Measurements from ENCODE around the gene TNS3.

The TNS3 gene

GRCh38 chr7:47259682-47260081 lies 322.2 kb downstream of the TNS3 start:
- H3K4me1 Mint-ChIP-seq: no peaks in the 10 kb centered on the region
- H3K4me3 Mint-ChIP-seq: no peak overlapping the region
- H3K27ac Mint-ChIP-seq (ENCODE audit: low read depth): no peak overlapping the region
- peaks cover 13% of the 10 kb centered on the region for H3K27me3 Mint-ChIP-seq
- DNase-seq (ENCODE audit: low spot score in 2 of 2): no peak
- no peaks in the 10 kb centered on the region for H3K36me3 Mint-ChIP-seq (ENCODE audit: insufficient read depth)
- no peak for ATAC-seq (replicated peaks; ENCODE audit: extremely low read depth, poor library complexity, severe bottlenecking)
- H3K9me3 Mint-ChIP-seq: no peaks in the 10 kb centered on the region

GRCh38 chr7:47258798-47259197 lies 323.1 kb downstream of the TNS3 start:
- no peak overlapping the region for H3K4me3 Mint-ChIP-seq
- H3K4me1 Mint-ChIP-seq: no peaks in the 10 kb centered on the region
- H3K27me3 Mint-ChIP-seq: peaks cover 15% of the 10 kb centered on the region
- H3K27ac Mint-ChIP-seq (ENCODE audit: low read depth): no peak overlapping the region
- no peak for DNase-seq (ENCODE audit: low spot score in 2 of 2)
- H3K9me3 Mint-ChIP-seq: no peaks in the 10 kb centered on the region
- H3K36me3 Mint-ChIP-seq (ENCODE audit: insufficient read depth): no peaks in the 10 kb centered on the region
- no peak for ATAC-seq (replicated peaks; ENCODE audit: extremely low read depth, poor library complexity, severe bottlenecking)

- H3K27ac Mint-ChIP-seq (ENCODE audit: low read depth): no peak overlapping the region
- ATAC-seq (replicated peaks; ENCODE audit: extremely low read depth, poor library complexity, severe bottlenecking) (no peak), DNase-seq (ENCODE audit: low spot score in 2 of 2) (no peak)
- H3K9me3 Mint-ChIP-seq: no peaks in the 10 kb centered on the region
- peaks cover 30% of the 10 kb centered on the region for H3K27me3 Mint-ChIP-seq
- no peaks in the 10 kb centered on the region for H3K4me1 Mint-ChIP-seq
- no peaks in the 10 kb centered on the region for H3K36me3 Mint-ChIP-seq (ENCODE audit: insufficient read depth)
- no peak overlapping the region for H3K4me3 Mint-ChIP-seq
Measured at GRCh38 chr7:47256016-47256415, 325.9 kb downstream of the TNS3 start.

GRCh38 chr7:47255441-47255840 lies 326.5 kb downstream of the TNS3 start:
- H3K4me1 Mint-ChIP-seq: no peaks in the 10 kb centered on the region
- peak overlapping the region; percentile 26 for H3K4me3 Mint-ChIP-seq
- peaks cover 30% of the 10 kb centered on the region for H3K27me3 Mint-ChIP-seq

GRCh38 chr7:47255007-47255406 lies 326.9 kb downstream of the TNS3 start:
- DNase-seq (ENCODE audit: low spot score in 2 of 2) (no peak), ATAC-seq (replicated peaks; ENCODE audit: extremely low read depth, poor library complexity, severe bottlenecking) (no peak)
- H3K27me3 Mint-ChIP-seq: peaks cover 30% of the 10 kb centered on the region
- H3K4me3 Mint-ChIP-seq: no peak overlapping the region
- no peak overlapping the region for H3K27ac Mint-ChIP-seq (ENCODE audit: low read depth)
- H3K4me1 Mint-ChIP-seq: no peaks in the 10 kb centered on the region
- H3K9me3 Mint-ChIP-seq: no peaks in the 10 kb centered on the region
- H3K36me3 Mint-ChIP-seq (ENCODE audit: insufficient read depth): no peaks in the 10 kb centered on the region

More at GRCh38 chr7:47255441-47255840, 326.5 kb downstream of the TNS3 start:
- Mint-ChIP-seq H3K9me3 (no peaks in the 10 kb centered on the region), H3K27ac (ENCODE audit: low read depth) (no peak overlapping the region), H3K36me3 (ENCODE audit: insufficient read depth) (no peaks in the 10 kb centered on the region)
- DNase-seq (ENCODE audit: low spot score in 2 of 2) (no peak), ATAC-seq (replicated peaks; ENCODE audit: extremely low read depth, poor library complexity, severe bottlenecking) (no peak)

- Mint-ChIP-seq H3K4me1 (no peaks in the 10 kb centered on the region), H3K36me3 (ENCODE audit: insufficient read depth) (no peaks in the 10 kb centered on the region), H3K27me3 (peaks cover 30% of the 10 kb centered on the region), H3K27ac (ENCODE audit: low read depth) (no peak overlapping the region), H3K4me3 (peak overlapping the region; percentile 25), H3K9me3 (peaks cover 4% of the 10 kb centered on the region)
- DNase-seq (ENCODE audit: low spot score in 2 of 2): no peak
- ATAC-seq (replicated peaks; ENCODE audit: extremely low read depth, poor library complexity, severe bottlenecking): no peak
Measured at GRCh38 chr7:47254081-47254977, 327.6 kb downstream of the TNS3 start.

- H3K27me3 Mint-ChIP-seq: peaks cover 30% of the 10 kb centered on the region
- H3K4me3 Mint-ChIP-seq: no peak overlapping the region
- peaks cover 6% of the 10 kb centered on the region for H3K9me3 Mint-ChIP-seq
- no peak for ATAC-seq (replicated peaks; ENCODE audit: extremely low read depth, poor library complexity, severe bottlenecking)
- no peak overlapping the region for H3K27ac Mint-ChIP-seq (ENCODE audit: low read depth)
- no peaks in the 10 kb centered on the region for H3K36me3 Mint-ChIP-seq (ENCODE audit: insufficient read depth)
- no peaks in the 10 kb centered on the region for H3K4me1 Mint-ChIP-seq
- no peak for DNase-seq (ENCODE audit: low spot score in 2 of 2)
Measured at GRCh38 chr7:47253650-47254080, 328.2 kb downstream of the TNS3 start.

GRCh38 chr7:47252675-47253074 lies 329.2 kb downstream of the TNS3 start:
- H3K4me3 Mint-ChIP-seq: no peak overlapping the region
- no peaks in the 10 kb centered on the region for H3K36me3 Mint-ChIP-seq (ENCODE audit: insufficient read depth)
- no peak for ATAC-seq (replicated peaks; ENCODE audit: extremely low read depth, poor library complexity, severe bottlenecking)
- peaks cover 6% of the 10 kb centered on the region for H3K9me3 Mint-ChIP-seq
- H3K4me1 Mint-ChIP-seq: no peaks in the 10 kb centered on the region
- H3K27ac Mint-ChIP-seq (ENCODE audit: low read depth): no peak overlapping the region
- H3K27me3 Mint-ChIP-seq: peaks cover 30% of the 10 kb centered on the region
- no peak for DNase-seq (ENCODE audit: low spot score in 2 of 2)

- Mint-ChIP-seq H3K36me3 (ENCODE audit: insufficient read depth) (no peaks in the 10 kb centered on the region), H3K27me3 (peaks cover 16% of the 10 kb centered on the region), H3K9me3 (peaks cover 6% of the 10 kb centered on the region), H3K27ac (ENCODE audit: low read depth) (no peak overlapping the region), H3K4me1 (no peaks in the 10 kb centered on the region), H3K4me3 (no peak overlapping the region)
- ATAC-seq (replicated peaks; ENCODE audit: extremely low read depth, poor library complexity, severe bottlenecking) (no peak), DNase-seq (ENCODE audit: low spot score in 2 of 2) (no peak)
Measured at GRCh38 chr7:47249361-47249760, 332.6 kb downstream of the TNS3 start.

- H3K4me3 Mint-ChIP-seq: no peak overlapping the region
- H3K36me3 Mint-ChIP-seq (ENCODE audit: insufficient read depth): no peaks in the 10 kb centered on the region
- H3K27me3 Mint-ChIP-seq: peaks cover 14% of the 10 kb centered on the region
- no peak for ATAC-seq (replicated peaks; ENCODE audit: extremely low read depth, poor library complexity, severe bottlenecking)
- DNase-seq (ENCODE audit: low spot score in 2 of 2): no peak
- H3K4me1 Mint-ChIP-seq: no peaks in the 10 kb centered on the region
- H3K9me3 Mint-ChIP-seq: peaks cover 6% of the 10 kb centered on the region
- H3K27ac Mint-ChIP-seq (ENCODE audit: low read depth): no peak overlapping the region
Measured at GRCh38 chr7:47248797-47249196, 333.1 kb downstream of the TNS3 start.

- DNase-seq (ENCODE audit: low spot score in 2 of 2) (no peak), ATAC-seq (replicated peaks; ENCODE audit: extremely low read depth, poor library complexity, severe bottlenecking) (no peak)
- Mint-ChIP-seq H3K27ac (ENCODE audit: low read depth) (no peak overlapping the region), H3K27me3 (no peaks in the 10 kb centered on the region), H3K36me3 (ENCODE audit: insufficient read depth) (no peaks in the 10 kb centered on the region), H3K4me1 (no peaks in the 10 kb centered on the region), H3K9me3 (peaks cover 6% of the 10 kb centered on the region), H3K4me3 (no peak overlapping the region)
Measured at GRCh38 chr7:47247132-47247531, 334.8 kb downstream of the TNS3 start.

- ATAC-seq (replicated peaks; ENCODE audit: extremely low read depth, poor library complexity, severe bottlenecking) (no peak), DNase-seq (ENCODE audit: low spot score in 2 of 2) (no peak)
- Mint-ChIP-seq H3K27me3 (no peaks in the 10 kb centered on the region), H3K36me3 (ENCODE audit: insufficient read depth) (no peaks in the 10 kb centered on the region), H3K9me3 (peaks cover 5% of the 10 kb centered on the region), H3K4me1 (no peaks in the 10 kb centered on the region), H3K27ac (ENCODE audit: low read depth) (no peak overlapping the region), H3K4me3 (no peak overlapping the region)
Measured at GRCh38 chr7:47244692-47245091, 337.2 kb downstream of the TNS3 start.

Measured in central memory CD8-positive, alpha-beta T cell (primary cell).